GM21447 (cell line): ENCODE measurements around the gene EP400.
"Not testable (repeated sequence)": the region's sequence is repeated elsewhere in the genome, so short reads cannot be mapped to it uniquely, and the experiment has no call there.

Experiments used
- ATAC-seq: cut with Tn5 transposase; IDR thresholded peaks from one replicate; pipeline ENCODE4 v1.9.1; 2021; ENCODE audit not compliant: unreplicated experiment

Gene EP400

DNA sequence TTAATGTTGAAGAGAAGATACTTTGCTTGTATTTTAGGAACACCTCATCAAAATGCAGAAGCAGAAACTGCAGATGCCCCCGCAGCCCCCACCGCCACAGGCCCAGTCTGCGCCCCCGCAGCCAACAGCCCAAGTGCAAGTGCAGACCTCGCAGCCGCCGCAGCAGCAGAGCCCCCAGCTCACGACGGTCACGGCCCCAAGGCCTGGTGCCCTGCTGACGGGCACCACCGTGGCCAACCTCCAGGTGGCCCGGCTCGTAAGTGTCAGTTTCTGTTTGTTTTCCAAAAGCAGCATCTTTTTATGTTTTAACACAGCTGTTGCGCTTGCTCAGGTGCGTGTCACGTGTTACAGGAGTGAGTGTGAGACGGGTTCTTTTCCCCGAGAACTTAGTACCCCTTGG lies 114.9 kb downstream of the EP400 start:
- ATAC-seq, result no peak

DNA sequence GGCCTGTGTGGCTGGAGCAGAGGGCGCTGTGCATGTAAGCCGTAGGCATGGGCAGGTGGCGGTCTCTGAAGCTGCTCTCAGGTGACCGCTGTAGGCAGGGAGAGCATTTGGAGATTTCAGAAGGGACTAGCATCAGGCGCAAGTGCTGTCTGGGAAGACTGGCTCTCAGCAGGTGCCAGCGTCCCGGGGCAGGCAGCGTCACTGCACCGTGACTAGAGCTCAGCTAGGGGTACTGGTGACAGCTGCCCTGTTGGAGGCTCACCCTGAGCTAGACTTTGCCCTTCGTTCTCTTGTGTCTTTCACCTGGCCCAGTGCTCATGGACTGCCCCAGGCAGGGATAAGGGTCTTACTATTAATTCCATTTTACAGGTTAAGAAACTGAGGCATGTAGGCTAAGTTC lies 115.5 kb downstream of the EP400 start:
- ATAC-seq, result no peak

GRCh38 chr12:132065609-132066344 lies 116.0 kb downstream of the EP400 start:
- ATAC-seq, result no peak

GRCh38 chr12:132066345-132066685 lies 116.6 kb downstream of the EP400 start:
- ATAC-seq, result no peak

DNA sequence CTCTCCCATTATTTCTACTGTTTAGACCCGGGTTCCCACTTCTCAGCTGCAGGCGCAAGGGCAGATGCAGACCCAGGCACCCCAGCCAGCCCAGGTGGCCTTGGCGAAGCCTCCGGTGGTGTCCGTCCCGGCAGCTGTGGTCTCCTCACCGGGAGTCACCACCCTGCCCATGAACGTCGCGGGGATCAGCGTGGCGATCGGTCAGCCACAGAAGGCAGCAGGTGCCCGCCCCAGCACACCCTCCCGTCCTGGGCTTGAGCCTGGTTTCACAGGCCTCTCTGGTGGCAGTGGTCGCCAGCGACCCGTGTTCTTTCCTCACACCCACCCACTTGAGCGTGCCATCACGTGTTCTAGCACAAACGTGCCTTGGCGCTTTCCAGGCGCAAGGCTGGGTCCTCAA lies 117.0 kb downstream of the EP400 start:
- ATAC-seq, result no peak

GRCh38 chr12:132067182-132067581 lies 117.4 kb downstream of the EP400 start:
- ATAC-seq, result no peak

DNA sequence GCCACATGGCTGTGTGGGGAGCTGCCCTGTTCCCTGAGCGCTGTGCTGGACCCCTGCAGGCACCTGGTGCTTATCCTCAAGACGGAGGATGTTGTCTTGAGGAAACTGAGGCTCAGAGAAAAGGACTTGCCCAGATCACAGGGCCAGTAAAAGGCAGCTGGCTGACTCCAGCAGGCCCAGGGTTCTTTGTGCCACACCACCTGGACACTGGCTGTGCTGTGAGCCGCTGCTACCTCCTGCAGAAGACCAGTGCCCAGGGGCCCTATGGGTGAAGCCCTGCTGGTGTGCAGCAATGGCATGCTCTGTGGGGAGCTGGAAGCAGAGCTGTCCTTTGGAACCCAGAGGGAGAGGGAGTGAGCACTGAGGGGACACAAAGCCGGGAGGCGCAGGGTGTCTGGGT lies 118.5 kb downstream of the EP400 start:
- ATAC-seq, result no peak

DNA sequence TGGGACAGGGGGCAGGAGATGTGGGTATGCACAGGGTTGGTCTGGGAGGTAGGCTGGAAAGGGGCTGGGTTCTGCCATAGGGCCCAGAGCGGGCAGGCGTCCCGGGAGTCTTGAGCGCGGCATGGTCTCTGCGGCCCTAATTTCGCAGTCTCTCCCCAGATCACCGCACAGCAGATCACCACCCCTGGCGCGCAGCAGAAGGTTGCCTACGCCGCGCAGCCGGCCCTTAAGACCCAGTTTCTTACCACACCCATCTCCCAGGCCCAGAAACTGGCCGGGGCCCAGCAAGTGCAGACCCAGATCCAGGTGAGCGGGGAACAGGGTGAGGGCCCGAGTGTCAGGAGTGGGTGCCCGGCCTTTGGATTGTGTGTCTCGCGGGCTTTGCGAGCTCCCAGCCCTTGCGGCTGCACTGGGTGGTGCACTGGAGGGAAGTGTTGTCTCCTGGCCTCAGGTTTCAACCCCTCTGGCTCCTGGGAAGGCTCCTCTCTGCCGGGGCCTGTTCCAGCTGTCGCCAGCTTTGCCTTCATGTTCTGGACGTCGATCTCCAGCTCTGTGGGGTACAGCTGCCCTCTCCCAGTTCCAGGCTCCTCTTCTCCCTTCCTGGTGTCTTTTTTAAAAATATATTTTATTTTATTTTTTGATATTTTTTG lies 119.7 kb downstream of the EP400 start:
- no peak for ATAC-seq

DNA sequence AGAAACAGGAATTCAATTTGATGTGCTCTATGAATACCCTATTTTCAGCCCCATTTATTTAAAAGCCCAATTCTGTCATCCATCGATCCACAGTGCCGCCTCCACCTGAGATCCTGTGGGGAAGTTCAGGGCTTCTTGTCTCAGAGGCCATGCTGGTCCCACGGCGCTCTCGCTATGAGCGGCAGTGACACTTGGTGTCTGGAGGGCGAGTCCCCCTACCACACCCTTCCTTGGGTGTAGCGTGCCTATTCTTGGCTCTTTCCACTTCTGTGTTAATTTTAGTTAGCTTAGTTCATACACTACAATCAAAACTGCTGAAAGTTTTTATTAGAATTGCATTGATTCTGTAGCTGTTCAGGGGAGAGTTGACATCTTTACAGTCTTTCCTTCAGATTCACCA lies 120.6 kb downstream of the EP400 start:
- ATAC-seq, result no peak

- ATAC-seq, result peak; percentile 83
Observed at GRCh38 chr12:132071040-132071810, 121.5 kb downstream of the EP400 start.

- no peak for ATAC-seq
Observed at GRCh38 chr12:132071830-132072384, 122.2 kb downstream of the EP400 start.

- ATAC-seq, result no peak
Observed at GRCh38 chr12:132074216-132074615, 124.5 kb downstream of the EP400 start.

DNA sequence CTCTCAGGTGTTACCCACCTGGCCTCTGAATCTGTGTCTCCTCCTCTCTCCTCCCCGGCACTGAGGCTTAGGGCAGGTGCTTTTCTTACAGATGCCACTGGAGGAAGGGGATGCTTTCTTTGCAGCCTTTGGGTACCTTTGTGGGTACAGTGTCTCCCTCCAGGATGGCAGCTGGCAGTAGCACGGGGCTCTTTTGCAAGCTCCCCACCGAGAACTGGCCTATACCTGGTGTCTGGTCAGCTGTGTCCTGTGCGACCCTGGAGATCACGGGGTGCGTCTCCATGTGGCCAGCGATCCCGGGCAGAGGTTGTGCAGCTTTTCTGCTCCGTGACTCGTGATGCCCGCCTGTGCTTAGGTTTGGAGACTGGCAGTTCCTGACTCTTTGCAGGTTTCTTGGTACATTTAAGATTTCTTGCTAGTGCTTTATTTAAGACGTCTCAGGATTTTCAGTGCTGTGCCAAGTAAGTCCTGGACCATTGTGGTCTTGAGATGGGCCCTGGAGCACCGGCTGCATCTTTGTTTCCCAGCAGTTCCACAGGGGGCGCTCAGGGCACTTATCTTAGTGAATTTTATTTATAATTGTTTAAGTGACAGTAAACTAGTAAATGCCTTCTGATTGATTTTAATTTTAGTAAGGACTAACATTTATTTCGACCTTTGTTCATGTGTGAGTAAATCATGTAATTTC lies 125.4 kb downstream of the EP400 start:
- no peak for ATAC-seq

GRCh38 chr12:132075714-132076553 lies 126.2 kb downstream of the EP400 start:
- ATAC-seq, result no peak

- no peak for ATAC-seq
Observed at GRCh38 chr12:132076711-132077110, 127.0 kb downstream of the EP400 start.

GRCh38 chr12:132077322-132078100 lies 127.8 kb downstream of the EP400 start:
- ATAC-seq, result no peak

GRCh38 chr12:132078190-132078589 lies 128.4 kb downstream of the EP400 start:
- ATAC-seq, result no peak

- ATAC-seq, result no peak
Observed at GRCh38 chr12:132079200-132079599, 129.5 kb downstream of the EP400 start.

DNA sequence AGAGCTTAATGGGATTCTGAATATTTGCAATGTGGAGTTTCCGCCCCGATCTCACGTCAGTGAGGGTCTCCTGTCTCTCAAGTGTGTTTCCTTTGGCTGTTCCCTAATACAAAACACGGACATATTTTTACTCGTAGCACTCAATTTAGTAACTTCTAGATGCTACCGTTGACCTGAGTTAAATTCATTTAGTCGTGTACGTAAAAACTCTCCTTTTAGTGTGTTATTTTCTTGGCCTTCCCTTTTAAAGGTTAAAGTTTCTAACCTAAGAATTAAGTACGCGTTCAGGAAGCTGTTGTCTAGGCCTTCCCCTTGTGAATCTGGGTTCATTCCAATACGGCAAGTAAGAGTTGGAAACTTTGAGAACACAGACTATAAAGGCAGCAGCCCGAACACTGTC lies 130.0 kb downstream of the EP400 start:
- ATAC-seq, result no peak

DNA sequence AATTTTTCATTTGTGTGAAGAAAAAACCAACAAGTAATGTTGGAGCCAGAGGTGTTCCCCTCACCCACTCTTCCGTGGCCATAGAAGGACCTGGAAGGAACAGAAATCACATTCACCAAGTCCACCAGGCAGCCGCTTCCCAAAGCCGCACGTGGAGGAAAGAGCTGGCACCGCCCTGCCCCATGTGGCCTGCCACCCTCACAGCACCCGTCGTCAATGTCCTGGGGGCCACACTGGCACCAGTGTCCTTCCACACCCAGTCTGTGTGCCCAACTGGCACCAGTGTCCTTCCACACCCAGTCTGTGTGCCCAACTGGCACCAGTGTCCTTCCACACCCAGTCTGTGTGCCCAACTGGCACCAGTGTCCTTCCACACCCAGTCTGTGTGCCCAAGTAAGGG lies 130.8 kb downstream of the EP400 start:
- not testable (repeated sequence) for ATAC-seq
